GM21360 (cell line): Measurements from ENCODE around the gene SKOR2.
"Not testable (repeated sequence)": the region's sequence is repeated elsewhere in the genome, so short reads cannot be mapped to it uniquely, and the experiment has no call there.

Experiments used
- ATAC-seq: cut with Tn5 transposase; IDR thresholded peaks from one replicate; pipeline ENCODE4 v1.9.1; 2021; ENCODE audit warnings: mild to moderate bottlenecking, moderate library complexity; ENCODE audit not compliant: unreplicated experiment

Gene SKOR2

DNA sequence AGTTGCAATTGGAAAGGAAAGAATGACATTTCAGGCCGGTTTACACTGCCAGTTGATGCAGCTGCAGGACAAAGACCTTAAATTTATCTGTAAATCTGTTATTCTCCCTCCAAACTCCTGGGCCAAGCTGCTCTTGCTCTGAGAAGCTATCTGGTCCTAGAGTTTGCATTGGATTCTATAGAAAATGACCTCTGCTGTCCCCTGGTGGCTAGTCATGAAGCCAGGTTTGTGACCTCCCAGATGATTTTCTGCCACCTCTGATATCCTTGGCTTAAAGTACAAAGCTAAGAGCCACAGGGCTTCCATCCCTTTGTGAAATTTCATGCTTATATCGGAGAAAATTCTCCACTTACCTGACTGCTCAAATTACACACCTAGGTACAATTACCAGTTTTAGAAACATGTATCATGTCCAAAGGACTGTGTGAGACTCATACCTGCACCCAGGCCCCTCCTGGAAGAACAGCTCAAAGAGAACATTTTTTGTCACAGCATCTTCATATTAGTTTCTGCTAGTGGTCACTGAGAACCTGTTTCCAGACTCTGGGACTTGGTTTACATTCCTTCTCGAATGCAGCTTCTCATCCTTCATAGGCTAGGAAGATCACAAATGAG lies 46.4 kb downstream of the SKOR2 start:
- no peak for ATAC-seq

DNA sequence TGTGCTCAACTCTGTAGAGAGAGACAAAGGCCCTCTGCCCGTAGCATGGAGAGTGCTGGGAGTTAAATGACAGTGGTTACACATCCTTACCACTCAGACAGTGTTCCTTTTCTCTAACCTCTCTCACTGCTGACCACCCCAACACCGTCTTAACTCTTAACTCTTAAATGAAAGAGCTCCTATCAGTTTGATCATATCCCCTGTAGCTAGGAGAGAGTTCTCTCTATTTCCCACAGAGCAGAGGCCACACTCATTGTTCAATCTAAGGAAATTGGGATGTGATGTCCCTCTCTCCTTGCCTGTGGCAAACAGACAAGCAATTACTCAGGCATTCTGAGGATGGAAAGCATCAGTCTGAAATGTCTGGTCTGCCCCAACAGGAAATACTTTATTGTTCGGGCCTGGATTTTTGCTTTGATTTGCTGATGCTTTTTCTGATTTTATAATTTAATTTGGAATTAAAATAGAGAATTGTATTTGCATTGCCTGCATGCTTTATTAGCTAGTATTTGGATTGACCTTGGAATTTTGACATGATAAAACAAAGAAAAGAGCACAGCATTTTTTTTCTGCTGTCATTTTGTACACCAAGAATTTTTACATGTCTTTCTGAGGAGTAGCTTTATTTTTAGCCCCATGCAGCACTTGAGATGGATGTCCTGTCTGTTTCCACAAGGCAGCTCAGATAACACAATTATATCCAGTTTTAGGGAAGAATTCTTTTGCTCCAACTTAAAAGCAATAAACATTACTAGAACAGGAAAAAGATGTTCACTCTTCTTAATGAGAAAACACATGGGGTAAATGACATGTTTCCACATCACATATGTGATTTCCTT lies 47.6 kb downstream of the SKOR2 start:
- no peak for ATAC-seq

DNA sequence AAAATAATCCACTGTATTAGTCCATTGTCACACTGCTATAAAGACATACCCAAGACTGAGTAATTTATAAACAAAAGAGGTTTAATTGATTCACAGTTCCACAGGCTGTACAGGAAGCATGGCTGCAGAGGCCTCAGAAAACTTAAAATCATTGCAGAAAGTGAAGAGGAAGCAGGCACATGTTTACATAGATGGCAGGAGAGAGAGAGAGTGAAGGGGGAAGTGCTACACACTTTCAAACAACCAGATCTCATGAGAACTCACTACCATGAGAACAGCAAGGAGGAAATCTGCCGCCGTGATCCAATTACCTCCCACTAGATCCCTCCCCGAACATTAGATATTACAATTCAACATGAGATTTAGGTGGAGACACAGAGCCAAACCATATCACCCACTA lies 55.5 kb downstream of the SKOR2 start:
- ATAC-seq = not testable (repeated sequence)

GRCh38 chr18:47191961-47192360 lies 59.5 kb downstream of the SKOR2 start:
- no peak for ATAC-seq

DNA sequence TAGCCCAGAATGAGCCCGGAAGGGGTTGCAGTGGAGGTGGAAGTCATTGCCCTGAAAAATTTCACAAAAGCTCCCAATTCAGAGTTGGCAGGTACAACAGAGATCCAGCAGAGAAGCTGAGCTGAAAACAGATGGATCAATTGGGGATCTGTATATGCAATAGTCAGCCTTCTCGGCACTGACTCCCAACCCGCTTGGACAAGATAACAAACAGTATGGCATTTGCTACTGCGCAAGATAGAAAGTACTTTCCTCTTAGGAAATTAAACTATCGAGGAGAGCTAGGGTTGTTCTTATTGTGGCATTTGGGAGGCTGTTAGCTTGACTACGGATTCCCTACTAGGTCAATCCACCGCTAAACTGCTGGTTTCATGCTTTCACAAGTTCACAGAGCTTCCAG lies 63.7 kb downstream of the SKOR2 start:
- ATAC-seq = no peak

- no peak for ATAC-seq
These were observed 66.9 kb downstream of the SKOR2 start for GRCh38 chr18:47184419-47185050.

DNA sequence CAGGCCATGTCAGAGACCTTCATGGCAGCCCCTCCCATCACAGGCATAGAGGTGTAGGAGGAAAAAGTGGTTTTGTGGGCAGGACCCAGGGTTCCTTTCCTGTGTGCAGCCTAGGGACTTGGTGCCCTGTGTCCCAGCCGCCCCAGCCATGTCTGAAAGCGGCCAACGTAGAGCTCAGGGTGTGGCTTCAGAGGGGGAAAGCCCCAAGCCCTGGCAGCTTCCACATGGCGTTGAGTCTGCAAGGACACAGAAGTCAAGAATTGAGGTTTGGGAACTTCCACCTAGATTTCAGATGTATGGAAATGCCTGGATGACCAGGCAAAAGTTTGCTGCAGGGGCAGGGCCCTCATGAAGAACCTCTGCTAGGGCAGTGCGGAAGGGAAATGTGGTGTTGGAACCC lies 69.3 kb downstream of the SKOR2 start:
- ATAC-seq = not testable (repeated sequence)

- no peak for ATAC-seq
These were observed 70.7 kb downstream of the SKOR2 start for GRCh38 chr18:47180765-47181164.

- no peak for ATAC-seq
These were observed 71.9 kb downstream of the SKOR2 start for GRCh38 chr18:47179520-47179919.

GRCh38 chr18:47175898-47176575 lies 75.4 kb downstream of the SKOR2 start, which contains the start of gene IER3IP1:
Gene IER3IP1, minus strand, starts transcription at chr18:47176364. Its CDS starts 87 bp downstream, at chr18:47176277.
- ATAC-seq = peak; percentile 79

DNA sequence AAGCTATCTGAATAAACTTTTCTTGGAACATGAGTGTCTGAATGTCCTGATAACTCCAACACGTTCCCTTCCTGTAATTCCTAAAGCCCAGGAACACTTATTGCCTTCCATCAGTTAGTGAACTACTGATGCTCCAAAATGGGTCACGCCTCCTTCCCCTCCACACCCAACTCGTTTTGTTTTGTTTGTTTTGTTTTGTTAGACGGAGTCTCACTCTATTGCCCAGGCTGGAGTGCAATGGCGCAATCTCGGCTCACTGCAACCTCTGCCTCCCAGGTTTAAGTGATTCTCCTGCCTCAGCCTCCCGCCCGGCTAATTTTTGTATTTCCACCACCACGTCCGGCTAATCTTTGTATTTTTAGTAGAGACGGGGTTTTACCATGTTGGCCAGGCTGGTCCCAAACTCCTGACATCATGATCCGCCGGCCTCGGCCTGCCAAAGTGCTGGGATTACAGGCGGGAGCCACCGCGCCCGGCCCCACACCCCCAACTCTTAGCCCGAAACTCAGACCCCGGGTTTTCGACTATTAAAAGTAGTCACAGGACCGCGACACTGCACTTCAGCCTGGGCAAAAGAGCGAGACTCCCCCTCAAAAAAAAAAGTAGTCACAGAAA lies 76.1 kb downstream of the SKOR2 start:
- no peak for ATAC-seq

- no peak for ATAC-seq
These were observed 76.8 kb downstream of the SKOR2 start for GRCh38 chr18:47174545-47175116.

GRCh38 chr18:47172476-47172875 lies 79.0 kb downstream of the SKOR2 start:
- no peak for ATAC-seq

DNA sequence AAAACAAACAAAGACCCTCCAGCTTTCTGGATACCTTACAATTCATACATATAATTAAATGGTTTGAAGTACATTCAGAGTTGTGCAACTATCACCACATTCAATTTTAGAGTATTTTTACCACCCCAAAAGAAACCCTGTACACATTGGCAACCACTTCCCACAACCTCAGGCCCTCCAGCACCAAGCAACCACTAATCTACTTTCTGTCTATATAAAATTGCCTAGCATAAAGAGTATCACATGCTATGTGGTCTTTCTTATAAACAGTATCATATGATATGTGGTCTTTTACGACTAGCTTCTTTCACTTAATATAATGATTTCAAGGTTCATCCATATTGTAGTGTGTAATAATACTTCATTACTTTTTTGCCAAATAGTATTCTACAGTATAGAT lies 82.5 kb downstream of the SKOR2 start:
- ATAC-seq = no peak

- no peak for ATAC-seq
These were observed 83.0 kb downstream of the SKOR2 start for GRCh38 chr18:47168509-47168908.

DNA sequence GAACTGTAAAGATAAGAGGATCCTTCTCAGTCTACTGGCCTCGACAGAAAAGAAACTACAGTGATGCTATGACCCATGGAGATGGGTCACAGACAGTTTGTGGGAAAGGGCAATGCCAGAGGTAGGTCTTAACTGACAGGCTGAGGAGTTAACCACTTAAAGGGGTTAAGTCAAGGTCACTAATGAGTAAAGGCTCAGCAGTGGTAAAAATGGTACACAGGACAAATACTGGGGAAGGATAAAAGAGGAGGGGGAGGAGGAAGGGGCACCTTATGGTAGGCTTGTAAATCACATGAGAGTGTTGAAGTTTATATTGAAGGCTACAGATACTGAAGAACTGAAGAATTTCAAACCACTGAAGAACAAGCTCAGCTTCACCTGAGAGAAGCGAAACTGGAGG lies 85.2 kb downstream of the SKOR2 start:
- no peak for ATAC-seq

DNA sequence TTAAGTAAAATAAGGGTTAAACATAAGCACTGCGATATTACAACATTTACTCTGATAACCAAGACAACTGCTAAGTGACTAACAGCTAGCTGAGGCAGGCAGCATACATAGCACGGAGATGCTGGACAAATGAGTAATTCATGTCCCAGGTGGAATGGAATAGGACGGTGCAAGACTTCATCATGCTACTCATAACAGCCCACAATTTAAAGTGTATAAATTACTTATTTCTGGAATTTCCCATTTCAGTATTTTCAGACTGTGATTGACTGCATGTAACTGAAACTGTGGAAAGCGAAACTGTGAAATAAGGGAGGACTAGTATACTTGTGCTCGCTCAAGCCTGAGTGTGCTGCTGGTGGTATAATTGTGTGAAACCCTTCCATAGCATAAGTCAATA lies 88.2 kb downstream of the SKOR2 start:
- ATAC-seq = peak; percentile 62

DNA sequence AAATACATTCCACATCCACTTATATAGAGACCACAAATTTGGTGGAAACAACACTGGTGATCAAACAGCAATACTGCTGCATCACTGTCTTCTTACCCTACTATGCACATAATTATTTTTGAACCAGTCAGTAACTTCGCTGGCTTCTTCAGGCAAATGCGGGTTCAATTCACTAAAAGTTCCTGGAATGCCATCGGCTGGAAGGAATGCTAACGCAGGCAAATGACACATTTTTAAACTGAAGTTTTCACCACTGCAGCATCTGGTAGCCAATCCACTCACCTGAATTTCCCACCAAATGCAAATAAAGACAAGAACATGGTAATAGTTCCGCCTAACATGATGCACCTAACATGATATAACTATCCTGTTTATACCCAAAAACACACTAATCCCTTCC lies 91.2 kb downstream of the SKOR2 start:
- ATAC-seq = no peak

- ATAC-seq = not testable (repeated sequence)
These were observed 93.1 kb downstream of the SKOR2 start for GRCh38 chr18:47158404-47158803.
